AG10803 (cell line): ENCODE measurements around the gene DYNC1I1.

ENCODE experiments used
- DNase-seq: peaks from one replicate; pipeline ENCODE4 v3.0.0; 2010; ENCODE audit warnings: low read depth
- H3K4me3 ChIP-seq: 2 replicates; pipeline ENCODE4 v1.5.1; 2011; ENCODE audit warnings: mild to moderate bottlenecking, low read length, control low read depth
- CTCF ChIP-seq: conservative IDR thresholded peaks from 2 replicates; pipeline ENCODE4 v1.5.1; 2011; ENCODE audit warnings: mild to moderate bottlenecking, low read length, control low read depth, inconsistent platforms

DYNC1I1 gene

DNA sequence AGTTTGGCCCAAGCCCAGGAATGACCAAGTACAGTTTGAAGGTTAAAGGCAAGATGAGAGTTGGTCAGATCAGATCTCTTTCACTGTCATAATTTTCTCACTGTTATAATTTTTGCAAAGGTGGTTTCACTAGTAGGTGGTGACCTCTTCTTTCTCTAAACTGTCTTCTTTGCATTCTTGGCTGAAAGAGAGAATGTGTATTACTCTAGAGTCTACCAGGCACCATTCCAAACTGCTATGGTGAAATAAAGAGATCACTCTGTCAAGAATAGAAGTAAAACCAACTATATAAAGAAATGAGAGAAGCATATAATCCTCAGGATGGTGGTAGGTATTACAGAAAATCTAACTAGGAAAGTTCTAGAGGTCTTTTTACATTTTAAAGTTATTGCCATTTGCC is 72.7 kb downstream of the DYNC1I1 start:
- peak; percentile 26 for DNase-seq
- no peak overlapping the region for H3K4me3 ChIP-seq
- TF ChIP-seq CTCF, result no peak

DNA sequence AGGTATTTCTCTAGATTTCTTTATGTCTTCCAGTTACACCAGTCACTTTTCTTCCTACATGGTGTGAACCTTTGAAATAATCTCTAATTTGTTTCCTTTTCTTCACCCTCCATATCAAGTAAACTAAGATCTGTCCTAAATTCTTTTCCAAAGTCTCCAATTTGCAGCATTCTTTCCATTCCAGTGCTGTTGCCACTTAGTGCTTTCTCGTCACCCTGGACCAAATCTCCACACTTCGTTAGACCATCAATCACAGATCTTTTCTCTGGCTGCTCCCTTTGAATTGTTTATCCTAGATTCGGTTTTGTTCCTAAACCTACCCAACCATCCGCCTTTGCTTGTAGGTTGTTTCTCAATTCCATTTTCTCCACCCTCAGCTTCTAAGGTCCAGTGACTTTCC is 74.7 kb downstream of the DYNC1I1 start:
- H3K4me3 ChIP-seq, result no peak overlapping the region
- DNase-seq, result peak; percentile 12
- no peak for TF ChIP-seq CTCF

- no peak overlapping the region for H3K4me3 ChIP-seq
- peak; percentile 85 for DNase-seq
- TF ChIP-seq CTCF, result no peak
Observed at GRCh38 chr7:95859429-95859828, 87.1 kb downstream of the DYNC1I1 start.

DNA sequence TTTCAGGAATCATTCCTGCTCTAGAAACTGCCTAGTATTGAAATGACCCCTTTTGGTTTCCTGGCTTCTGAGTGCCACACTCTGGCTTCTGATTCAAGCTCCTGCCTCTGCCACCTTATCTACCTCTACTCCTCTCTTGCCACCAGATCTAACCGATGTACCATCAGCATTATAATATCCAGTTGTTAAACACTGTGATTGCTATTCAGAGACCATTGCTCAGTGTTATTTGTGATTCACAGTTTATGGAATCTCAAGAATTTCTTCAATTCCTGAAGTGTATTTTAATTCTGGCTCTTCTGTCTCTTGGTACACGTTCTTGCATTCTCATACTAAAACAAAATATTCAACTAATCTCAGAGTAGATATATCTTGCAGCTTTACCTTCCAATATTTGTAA is 88.7 kb downstream of the DYNC1I1 start:
- no peak for TF ChIP-seq CTCF
- no peak overlapping the region for H3K4me3 ChIP-seq
- DNase-seq, result peak; percentile 46

- peak; percentile 53 for DNase-seq
- no peak for TF ChIP-seq CTCF
Observed at GRCh38 chr7:95863623-95864022, 91.3 kb downstream of the DYNC1I1 start.

GRCh38 chr7:95865716-95866371 is 93.5 kb downstream of the DYNC1I1 start:
- DNase-seq, result peak; percentile 67
- TF ChIP-seq CTCF, result peak; percentile 68

More at GRCh38 chr7:95863623-95864022, 91.3 kb downstream of the DYNC1I1 start:
- no peak overlapping the region for H3K4me3 ChIP-seq

GRCh38 chr7:95867309-95867708 is 95.0 kb downstream of the DYNC1I1 start:
- TF ChIP-seq CTCF, result no peak
- no peak for DNase-seq
- no peak overlapping the region for H3K4me3 ChIP-seq

More at GRCh38 chr7:95865716-95866371, 93.5 kb downstream of the DYNC1I1 start:
- H3K4me3 ChIP-seq, result no peak overlapping the region
